Measurements from ENCODE around the gene RBM47. TPM values are rescaled to one million over a fixed set of nuclear protein-coding genes. Genes with fewer than 3 reads are reported as not detected.
A peak's percentile ranks its signal among the peaks of the same experiment; 100 is the strongest.

Gene RBM47
- total and polyA plus RNA-seq, 2 experiments from 2014 or later, result 35.6 to 139 TPM

- no peak overlapping the region for H3K4me3 Mint-ChIP-seq
- H3K4me3 ChIP-seq, result no peak overlapping the region
- ATAC-seq (no peak; the same call in 1 of the 3 replicates), DNase-seq (ENCODE audit: low spot score) (no peak)
- peaks cover 5% of the 10 kb centered on the region for H3K27me3 Mint-ChIP-seq (ENCODE audit: insufficient read depth, low read depth, poor library complexity)
- no peaks in the 10 kb centered on the region; the same call in 2 of the 3 replicates for H3K9me3 Mint-ChIP-seq
- no peaks in the 10 kb centered on the region for H3K36me3 ChIP-seq (ENCODE audit: insufficient read depth)
- TF ChIP-seq, protein P1, sequence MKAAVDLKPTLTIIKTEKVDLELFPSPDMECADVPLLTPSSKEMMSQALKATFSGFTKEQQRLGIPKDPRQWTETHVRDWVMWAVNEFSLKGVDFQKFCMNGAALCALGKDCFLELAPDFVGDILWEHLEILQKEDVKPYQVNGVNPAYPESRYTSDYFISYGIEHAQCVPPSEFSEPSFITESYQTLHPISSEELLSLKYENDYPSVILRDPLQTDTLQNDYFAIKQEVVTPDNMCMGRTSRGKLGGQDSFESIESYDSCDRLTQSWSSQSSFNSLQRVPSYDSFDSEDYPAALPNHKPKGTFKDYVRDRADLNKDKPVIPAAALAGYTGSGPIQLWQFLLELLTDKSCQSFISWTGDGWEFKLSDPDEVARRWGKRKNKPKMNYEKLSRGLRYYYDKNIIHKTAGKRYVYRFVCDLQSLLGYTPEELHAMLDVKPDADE (IDR thresholded peaks at IDR 0.05), result no peak
- TF ChIP-seq ZNF114 (CRISPR knock-in tag; IDR thresholded peaks at IDR 0.05) (no peak), ZNF331 (CRISPR knock-in tag; IDR thresholded peaks at IDR 0.05; ENCODE audit: low read depth) (no peak), CTCF (conservative IDR thresholded peaks at IDR 0.05; ENCODE audit: low read depth in 2 of 2) (no peak), ZNF462 (CRISPR knock-in tag; IDR thresholded peaks at IDR 0.05) (no peak), NANOG (IDR thresholded peaks at IDR 0.05; ENCODE audit: borderline replicate concordance) (no peak)
- no peak overlapping the region for H3K27ac Mint-ChIP-seq
- no peaks in the 10 kb centered on the region for H3K36me3 Mint-ChIP-seq (ENCODE audit: low read depth)
- H4K20me1 ChIP-seq (replicated peaks; ENCODE audit: insufficient read depth), result no peaks in the 10 kb centered on the region
- H3K79me2 ChIP-seq (replicated peaks; ENCODE audit: insufficient read depth), result no peaks in the 10 kb centered on the region
- no peak overlapping the region for H3K27ac ChIP-seq (ENCODE audit: low read depth)
- H3K4me2 ChIP-seq, result no peak overlapping the region
- H3K4me1 ChIP-seq (ENCODE audit: insufficient read depth), result peaks cover 33% of the 10 kb centered on the region
- no peaks in the 10 kb centered on the region for H3K9me2 ChIP-seq (ENCODE audit: insufficient read depth)
- H3K4me1 Mint-ChIP-seq, result peaks cover 22% of the 10 kb centered on the region
- no peaks in the 10 kb centered on the region for H3K27me3 ChIP-seq (ENCODE audit: insufficient read depth)
- peak overlapping the region; percentile 64 for H2AFZ ChIP-seq
- 0 out of 2 replicates have a peak, but pooled peaks cover 3% of the 10 kb centered on the region for H3F3A ChIP-seq (replicated peaks; ENCODE audit: low read depth)
Measured at GRCh38 chr4:40651280-40651679, 21.6 kb upstream of the RBM47 start.

Measured in GM23338 (cell line).